GM12874 (cell line): ENCODE data around the gene KDR.

ENCODE experiments used
- TF ChIP-seq, protein P1 (sequence below): IDR thresholded peaks from 2 replicates; pipeline ENCODE4 v1.5.1; 2011; ENCODE audit warnings: low read depth, mild to moderate bottlenecking, control low read depth, low read length, moderate library complexity; ENCODE audit not compliant: insufficient read depth

KDR gene

DNA sequence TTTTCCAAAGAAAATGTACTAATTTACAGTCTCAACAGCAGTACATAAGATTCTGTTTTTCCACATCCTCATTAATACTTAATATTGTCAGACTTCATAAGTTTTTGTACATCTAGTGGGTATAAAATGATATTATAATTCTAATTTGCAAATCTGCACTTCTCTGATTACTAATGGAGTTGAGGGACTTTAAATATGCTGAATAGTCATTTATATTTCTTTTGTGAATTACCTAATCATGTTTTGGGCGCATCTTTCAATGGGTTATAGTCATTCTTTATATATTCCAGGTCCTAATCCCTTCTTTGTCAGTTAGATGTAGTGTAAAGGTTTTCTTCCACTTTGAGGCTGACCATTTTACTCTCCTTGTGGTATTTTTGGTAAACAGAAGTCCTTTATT, 96.1 kb downstream of the KDR start:
- TF ChIP-seq, protein P1, sequence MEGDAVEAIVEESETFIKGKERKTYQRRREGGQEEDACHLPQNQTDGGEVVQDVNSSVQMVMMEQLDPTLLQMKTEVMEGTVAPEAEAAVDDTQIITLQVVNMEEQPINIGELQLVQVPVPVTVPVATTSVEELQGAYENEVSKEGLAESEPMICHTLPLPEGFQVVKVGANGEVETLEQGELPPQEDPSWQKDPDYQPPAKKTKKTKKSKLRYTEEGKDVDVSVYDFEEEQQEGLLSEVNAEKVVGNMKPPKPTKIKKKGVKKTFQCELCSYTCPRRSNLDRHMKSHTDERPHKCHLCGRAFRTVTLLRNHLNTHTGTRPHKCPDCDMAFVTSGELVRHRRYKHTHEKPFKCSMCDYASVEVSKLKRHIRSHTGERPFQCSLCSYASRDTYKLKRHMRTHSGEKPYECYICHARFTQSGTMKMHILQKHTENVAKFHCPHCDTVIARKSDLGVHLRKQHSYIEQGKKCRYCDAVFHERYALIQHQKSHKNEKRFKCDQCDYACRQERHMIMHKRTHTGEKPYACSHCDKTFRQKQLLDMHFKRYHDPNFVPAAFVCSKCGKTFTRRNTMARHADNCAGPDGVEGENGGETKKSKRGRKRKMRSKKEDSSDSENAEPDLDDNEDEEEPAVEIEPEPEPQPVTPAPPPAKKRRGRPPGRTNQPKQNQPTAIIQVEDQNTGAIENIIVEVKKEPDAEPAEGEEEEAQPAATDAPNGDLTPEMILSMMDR: no peak
